ENCODE results near the gene KAZN.

The KAZN gene

DNA sequence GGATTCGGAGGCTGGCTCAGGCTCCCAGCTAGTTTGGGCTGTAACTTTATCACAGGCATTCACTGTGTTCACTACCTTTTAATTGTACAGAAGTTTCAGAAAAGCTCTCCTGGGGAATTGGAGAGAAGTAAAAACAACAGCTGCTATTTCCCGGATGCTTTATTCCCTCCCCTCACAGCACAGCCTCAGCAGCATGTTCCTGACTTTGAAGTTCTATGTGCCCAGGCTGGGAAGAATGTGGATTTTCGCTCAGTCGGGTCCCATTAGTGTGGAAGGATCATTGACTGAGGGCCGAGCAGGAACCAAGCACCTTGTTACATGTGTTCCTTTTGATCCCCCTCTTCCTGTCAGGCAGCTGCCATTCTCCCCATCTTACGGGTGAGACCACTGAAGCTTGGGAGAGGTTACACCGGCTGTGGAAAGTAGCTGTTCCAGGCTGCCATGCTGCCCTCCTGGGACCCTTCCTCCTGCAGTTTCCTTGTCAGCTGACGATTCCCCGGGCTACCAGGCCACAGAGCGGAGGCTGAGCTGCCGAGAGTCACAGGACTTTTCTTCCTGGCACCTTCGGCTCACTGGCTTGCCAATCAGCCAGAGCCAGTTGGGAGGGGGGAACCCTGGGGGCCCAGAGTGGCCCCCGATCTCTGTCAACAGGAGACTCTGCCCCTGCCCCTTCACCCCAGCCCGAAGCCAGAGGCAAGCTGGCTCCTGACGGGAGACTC, 331.9 kb downstream of the KAZN start:
- H3K4me3 Mint-ChIP-seq = no peak overlapping the region
- H3K27ac Mint-ChIP-seq = no peak overlapping the region
- H3K27me3 Mint-ChIP-seq = peaks cover 39% of the 10 kb centered on the region
- DNase-seq = no peak
- no peaks in the 10 kb centered on the region for H3K36me3 Mint-ChIP-seq (ENCODE audit: low read depth)
- H3K4me1 Mint-ChIP-seq (ENCODE audit: low read depth) = no peaks in the 10 kb centered on the region
- no peaks in the 10 kb centered on the region for H3K9me3 Mint-ChIP-seq

DNA sequence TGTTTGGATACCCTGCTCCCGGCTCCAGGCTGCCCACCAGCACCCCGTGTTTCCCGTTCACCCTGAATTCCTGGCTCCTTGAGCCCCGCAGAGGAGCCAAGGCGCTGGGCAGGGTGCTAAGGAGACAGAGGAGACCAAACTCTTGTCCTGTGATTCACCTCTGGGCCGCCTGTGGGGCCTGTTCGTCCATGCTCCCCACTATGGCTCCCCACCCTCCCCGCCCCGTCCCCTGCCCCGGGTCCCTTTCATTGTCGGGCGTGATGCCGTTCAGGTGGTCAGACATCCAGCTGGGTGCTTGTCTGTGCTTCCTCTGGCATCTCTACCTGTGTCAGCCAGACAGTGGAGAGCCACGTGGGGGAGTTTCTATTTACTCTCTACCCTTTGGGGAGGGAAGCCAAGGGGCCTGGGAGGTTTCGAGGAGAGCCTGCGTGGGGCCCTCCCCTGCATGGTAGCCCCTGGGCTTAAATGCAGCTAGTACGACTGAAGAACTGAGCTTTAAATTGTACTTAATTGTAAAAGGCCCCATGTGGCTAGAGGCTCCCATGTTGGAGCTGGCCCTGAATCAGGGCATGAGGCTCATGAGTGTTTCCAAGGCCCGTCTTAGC, 333.7 kb downstream of the KAZN start:
- H3K27ac Mint-ChIP-seq = no peak overlapping the region
- H3K4me3 Mint-ChIP-seq = no peak overlapping the region
- no peaks in the 10 kb centered on the region for H3K9me3 Mint-ChIP-seq
- H3K27me3 Mint-ChIP-seq = peaks cover 23% of the 10 kb centered on the region
- H3K36me3 Mint-ChIP-seq (ENCODE audit: low read depth) = no peaks in the 10 kb centered on the region
- DNase-seq = no peak
- no peaks in the 10 kb centered on the region for H3K4me1 Mint-ChIP-seq (ENCODE audit: low read depth)

DNA sequence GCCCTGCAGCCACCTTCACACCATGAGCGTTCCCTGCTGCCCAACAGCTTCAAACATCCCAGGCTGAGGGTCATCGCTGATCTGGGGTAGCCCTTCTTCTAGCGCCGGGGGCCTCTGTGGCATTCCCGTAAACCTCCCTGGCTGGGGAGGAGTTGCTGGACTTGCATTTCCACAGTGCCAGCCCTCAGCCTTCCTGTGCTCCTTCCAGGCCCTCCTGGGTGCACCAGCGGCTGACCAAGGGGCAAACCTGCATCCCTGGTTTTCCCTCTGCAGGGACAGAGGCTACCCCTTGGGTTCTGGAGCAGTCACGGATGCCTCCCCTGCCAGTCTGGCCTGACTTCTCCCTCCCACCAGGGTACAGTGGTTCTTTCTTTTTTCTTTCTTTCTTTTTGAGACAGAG, 336.4 kb downstream of the KAZN start:
- peaks cover under 1% of the 10 kb centered on the region for H3K27me3 Mint-ChIP-seq
- H3K36me3 Mint-ChIP-seq (ENCODE audit: low read depth) = no peaks in the 10 kb centered on the region
- no peak for DNase-seq
- no peaks in the 10 kb centered on the region for H3K9me3 Mint-ChIP-seq
- no peak overlapping the region for H3K4me3 Mint-ChIP-seq
- no peaks in the 10 kb centered on the region for H3K4me1 Mint-ChIP-seq (ENCODE audit: low read depth)
- H3K27ac Mint-ChIP-seq = no peak overlapping the region

DNA sequence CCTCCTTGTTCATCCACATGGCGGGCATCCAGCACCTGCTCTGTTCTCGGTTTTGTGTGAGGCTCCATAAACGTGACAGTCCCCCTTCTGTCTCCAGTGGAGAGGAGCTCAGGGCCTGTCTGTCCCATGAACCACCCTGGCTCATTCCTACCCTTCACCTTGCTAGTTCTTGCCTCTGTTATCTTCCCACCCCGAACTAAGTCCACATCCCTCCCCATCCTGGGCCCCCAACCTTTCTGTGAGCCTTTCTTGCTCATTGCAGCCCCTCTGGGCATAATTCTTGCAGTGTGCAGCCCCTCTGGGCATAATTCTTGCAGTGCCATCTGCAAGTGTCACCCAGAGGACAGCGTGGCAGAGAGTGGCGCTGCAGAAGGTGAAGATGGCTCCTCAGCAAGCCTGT, 338.3 kb downstream of the KAZN start:
- no peaks in the 10 kb centered on the region for H3K4me1 Mint-ChIP-seq (ENCODE audit: low read depth)
- H3K27ac Mint-ChIP-seq = no peak overlapping the region
- H3K9me3 Mint-ChIP-seq = no peaks in the 10 kb centered on the region
- no peak for DNase-seq
- H3K27me3 Mint-ChIP-seq = no peaks in the 10 kb centered on the region
- no peaks in the 10 kb centered on the region for H3K36me3 Mint-ChIP-seq (ENCODE audit: low read depth)
- no peak overlapping the region for H3K4me3 Mint-ChIP-seq

DNA sequence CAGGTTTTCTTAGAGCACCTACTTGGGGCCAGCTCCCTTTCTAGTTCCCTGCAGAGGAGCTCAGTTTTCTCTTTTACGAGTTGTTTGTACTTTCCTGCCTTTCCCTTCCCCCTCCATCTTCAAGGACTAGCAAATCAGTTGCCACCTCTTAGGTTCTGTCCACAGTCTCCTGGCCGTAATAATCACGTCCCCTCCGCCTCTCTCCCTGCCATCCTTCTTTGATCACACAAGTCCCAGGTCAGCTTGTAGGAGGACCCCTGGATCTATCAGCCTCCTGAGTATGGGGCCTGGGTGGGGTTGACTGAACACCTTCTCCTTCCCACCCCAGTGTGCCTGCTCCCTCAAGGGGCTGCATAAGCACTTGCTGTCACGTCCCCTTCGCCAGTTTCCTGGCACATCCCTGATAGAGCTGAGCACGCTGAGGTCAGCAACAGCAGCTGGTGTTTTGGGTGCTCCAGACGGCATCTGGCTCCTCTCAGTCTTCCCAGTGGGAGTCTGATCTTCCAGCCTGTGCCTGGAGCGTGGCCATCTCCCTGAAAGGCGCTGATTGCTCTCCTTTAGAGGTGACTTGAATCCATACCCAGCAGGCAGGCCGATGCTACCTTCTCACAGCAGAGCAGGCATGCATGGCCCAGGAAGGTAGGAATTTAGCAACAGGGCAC, 338.9 kb downstream of the KAZN start:
- no peak for DNase-seq
- Mint-ChIP-seq H3K27ac (no peak overlapping the region), H3K27me3 (peaks cover 3% of the 10 kb centered on the region), H3K9me3 (no peaks in the 10 kb centered on the region), H3K4me1 (ENCODE audit: low read depth) (no peaks in the 10 kb centered on the region), H3K36me3 (ENCODE audit: low read depth) (no peaks in the 10 kb centered on the region), H3K4me3 (no peak overlapping the region)

DNA sequence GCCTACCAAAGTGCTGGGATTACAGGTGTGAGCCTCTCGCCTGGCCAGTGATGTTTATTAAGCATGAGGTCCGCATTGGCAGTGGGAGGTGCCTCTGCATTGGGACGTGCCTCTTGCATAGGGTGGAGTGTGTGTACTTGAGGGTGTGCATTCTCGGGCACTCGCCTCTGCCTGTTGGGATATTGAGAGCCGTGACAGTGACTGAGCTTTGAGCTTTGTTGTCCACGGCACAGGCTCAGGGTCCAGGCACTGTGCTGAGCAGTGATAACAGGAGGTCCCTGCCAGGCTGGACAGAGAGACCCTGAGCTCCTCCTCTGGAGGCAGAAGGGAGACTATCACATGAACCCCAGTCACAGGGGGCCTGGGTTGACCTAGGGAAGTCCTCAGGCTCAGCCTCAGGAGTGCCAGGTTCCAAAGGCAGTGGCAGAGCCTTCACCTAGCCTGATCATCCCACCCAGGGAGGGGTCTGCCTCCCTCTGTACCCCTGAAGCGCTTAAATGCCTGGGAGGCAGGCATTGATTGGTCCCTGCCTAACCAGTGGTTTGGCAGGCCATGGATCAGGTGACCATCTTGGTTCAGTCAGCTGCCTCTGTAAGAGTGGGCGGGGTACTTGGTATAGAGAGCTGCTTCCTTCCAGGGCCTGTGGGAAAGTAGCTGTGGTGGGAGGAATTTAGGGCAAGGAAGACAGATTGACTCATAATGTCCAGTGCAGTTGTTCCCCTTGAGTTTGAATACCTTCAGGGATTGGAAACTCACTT, 341.2 kb downstream of the KAZN start:
- Mint-ChIP-seq H3K4me1 (ENCODE audit: low read depth) (no peaks in the 10 kb centered on the region), H3K27me3 (peaks cover 3% of the 10 kb centered on the region), H3K36me3 (ENCODE audit: low read depth) (no peaks in the 10 kb centered on the region), H3K4me3 (no peak overlapping the region), H3K27ac (no peak overlapping the region), H3K9me3 (no peaks in the 10 kb centered on the region)
- DNase-seq = no peak

DNA sequence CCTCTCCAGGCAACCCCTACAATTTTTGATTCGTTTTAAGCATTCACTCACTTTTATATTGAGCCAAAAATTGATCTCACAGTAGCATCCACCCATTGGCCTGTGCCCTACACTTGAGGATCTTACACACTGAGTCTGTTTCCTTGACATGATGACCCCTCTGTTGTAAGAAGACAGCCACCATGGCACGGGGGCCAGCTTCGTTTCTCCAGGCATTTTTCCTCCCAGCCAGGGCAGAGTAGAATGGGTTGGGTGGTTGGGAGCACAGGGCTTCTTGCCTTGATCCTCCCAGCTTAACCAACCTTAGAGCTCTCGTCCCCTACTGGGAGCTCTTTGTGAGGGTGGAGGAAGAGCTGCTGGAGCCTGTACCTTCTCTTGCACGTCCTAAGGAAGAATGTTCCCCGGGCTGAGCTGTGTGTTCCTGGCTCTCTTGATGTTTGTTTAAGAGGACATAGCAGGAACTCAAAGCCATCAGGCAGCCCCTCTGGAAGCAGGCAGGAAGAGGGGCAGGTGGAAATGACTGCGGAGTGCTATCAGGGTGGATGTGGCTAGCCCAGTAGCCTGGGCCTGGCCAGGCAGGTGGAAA, 341.9 kb downstream of the KAZN start:
- Mint-ChIP-seq H3K9me3 (no peaks in the 10 kb centered on the region), H3K4me1 (ENCODE audit: low read depth) (no peaks in the 10 kb centered on the region), H3K27me3 (peaks cover 3% of the 10 kb centered on the region), H3K4me3 (no peak overlapping the region), H3K36me3 (ENCODE audit: low read depth) (no peaks in the 10 kb centered on the region), H3K27ac (no peak overlapping the region)
- no peak for DNase-seq

DNA sequence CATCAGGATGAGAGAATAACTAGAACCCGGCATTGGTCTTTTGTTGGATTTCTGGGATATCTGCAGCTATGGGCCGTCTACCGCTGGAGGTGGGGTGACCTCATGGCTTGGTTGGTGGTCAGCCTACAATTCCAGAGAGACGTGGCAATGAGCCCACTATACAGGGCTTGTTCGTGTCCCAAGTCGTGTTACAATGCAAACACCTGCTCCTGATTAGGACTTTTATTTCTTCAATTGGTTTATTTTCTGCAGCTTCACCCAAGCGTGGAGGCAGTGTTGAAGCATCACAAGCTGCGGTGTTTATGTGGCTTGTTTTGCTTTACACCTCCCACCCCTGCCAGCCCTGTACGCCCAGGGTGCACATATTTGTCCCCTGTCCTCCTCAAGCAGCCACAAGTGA, 343.4 kb downstream of the KAZN start:
- Mint-ChIP-seq H3K4me3 (no peak overlapping the region), H3K36me3 (ENCODE audit: low read depth) (no peaks in the 10 kb centered on the region), H3K27me3 (peaks cover 3% of the 10 kb centered on the region), H3K9me3 (no peaks in the 10 kb centered on the region), H3K27ac (no peak overlapping the region), H3K4me1 (ENCODE audit: low read depth) (no peaks in the 10 kb centered on the region)
- DNase-seq = no peak

DNA sequence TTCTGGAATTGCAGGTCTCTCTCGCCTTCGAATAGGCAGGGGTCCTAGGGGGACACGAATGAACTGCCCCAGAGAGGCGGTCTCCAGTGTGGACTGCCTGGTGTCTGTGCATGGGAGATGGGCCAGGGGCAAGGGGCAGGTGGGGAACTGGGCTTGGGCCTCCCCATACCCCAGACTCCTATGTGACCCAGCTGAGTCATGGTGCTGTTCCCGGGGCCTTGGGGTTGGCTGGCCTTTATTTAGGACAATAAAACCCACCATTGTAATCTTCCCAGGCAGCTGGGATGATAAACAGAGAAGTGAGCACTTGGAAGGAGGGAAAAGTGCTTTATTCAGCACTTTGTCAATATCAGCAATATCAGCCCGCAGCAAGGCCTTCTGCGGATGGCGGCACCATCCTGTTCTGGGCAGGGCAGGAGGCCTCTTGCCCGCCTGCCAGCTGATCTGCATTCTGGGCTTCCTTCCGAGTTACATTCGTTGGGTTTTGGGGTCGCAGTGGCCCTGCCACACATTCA, 346.0 kb downstream of the KAZN start:
- Mint-ChIP-seq H3K36me3 (ENCODE audit: low read depth) (no peaks in the 10 kb centered on the region), H3K27me3 (peaks cover 3% of the 10 kb centered on the region), H3K4me3 (no peak overlapping the region), H3K4me1 (ENCODE audit: low read depth) (no peaks in the 10 kb centered on the region), H3K27ac (no peak overlapping the region), H3K9me3 (no peaks in the 10 kb centered on the region)
- DNase-seq = no peak

DNA sequence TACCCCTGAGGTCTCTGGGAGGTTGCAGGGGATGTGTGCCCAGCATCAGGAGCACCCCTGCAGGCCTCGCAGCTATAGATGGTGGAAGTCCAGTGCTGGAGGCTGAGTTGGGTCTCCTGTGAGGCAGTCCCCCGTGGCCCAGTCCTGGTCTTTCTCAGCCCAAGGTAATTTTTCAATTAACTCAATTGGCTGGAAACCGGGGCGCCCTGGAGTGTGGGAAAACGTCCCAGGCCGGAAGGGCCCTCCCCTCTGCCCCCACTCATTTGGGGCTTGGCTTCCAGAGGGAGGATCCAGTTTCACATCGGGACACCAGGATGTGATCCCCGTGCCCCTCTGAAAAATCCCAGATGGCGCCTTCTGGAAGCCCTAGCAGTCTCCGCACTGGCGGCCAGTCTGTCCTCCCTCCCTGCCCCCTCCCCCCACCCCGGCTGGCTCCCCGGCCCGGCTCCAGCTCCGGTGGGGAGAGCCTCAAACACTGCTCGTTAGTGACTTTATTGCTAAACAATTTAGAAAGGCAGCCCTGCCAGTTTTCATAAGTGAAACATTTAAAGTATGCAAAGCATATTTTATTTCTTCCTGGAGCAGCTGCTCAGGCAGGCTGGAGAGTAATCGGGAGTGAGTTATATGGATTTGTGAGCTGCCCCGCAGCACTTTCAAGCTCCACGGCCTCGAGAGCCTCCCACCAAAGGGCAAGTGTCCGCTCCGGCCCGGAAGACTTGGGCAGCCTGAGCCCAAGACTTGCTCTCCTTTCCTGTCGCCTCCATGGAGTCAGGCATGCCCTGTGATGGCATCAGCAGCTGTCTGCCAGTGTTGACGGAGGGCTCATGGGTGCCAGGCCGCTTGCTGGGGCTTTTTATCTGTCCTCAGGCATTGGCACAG, 346.9 kb downstream of the KAZN start:
- no peaks in the 10 kb centered on the region for H3K36me3 Mint-ChIP-seq (ENCODE audit: low read depth)
- DNase-seq = no peak
- H3K27ac Mint-ChIP-seq = no peak overlapping the region
- no peaks in the 10 kb centered on the region for H3K9me3 Mint-ChIP-seq
- H3K27me3 Mint-ChIP-seq = peaks cover 3% of the 10 kb centered on the region
- no peak overlapping the region for H3K4me3 Mint-ChIP-seq
- H3K4me1 Mint-ChIP-seq (ENCODE audit: low read depth) = no peaks in the 10 kb centered on the region

DNA sequence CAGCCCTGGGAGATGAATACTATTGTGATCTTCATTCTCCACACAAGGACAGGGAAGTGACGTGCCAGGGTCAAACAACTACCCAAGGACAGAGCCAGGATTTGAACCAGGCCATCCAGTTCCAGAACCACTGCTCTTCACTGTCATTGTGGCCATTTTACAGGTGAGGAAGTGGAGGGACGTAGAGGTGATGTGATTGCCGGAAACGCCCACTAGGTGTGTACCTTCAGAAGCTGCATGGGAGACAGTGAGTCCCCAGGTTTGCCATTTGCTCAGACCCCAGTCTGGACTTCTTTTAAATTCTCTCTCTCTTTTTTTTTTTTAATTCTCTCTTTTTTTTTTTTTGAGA, 347.5 kb downstream of the KAZN start:
- Mint-ChIP-seq H3K4me3 (no peak overlapping the region), H3K27ac (no peak overlapping the region), H3K27me3 (peaks cover 3% of the 10 kb centered on the region), H3K36me3 (ENCODE audit: low read depth) (no peaks in the 10 kb centered on the region), H3K4me1 (ENCODE audit: low read depth) (no peaks in the 10 kb centered on the region), H3K9me3 (no peaks in the 10 kb centered on the region)
- DNase-seq = no peak

DNA sequence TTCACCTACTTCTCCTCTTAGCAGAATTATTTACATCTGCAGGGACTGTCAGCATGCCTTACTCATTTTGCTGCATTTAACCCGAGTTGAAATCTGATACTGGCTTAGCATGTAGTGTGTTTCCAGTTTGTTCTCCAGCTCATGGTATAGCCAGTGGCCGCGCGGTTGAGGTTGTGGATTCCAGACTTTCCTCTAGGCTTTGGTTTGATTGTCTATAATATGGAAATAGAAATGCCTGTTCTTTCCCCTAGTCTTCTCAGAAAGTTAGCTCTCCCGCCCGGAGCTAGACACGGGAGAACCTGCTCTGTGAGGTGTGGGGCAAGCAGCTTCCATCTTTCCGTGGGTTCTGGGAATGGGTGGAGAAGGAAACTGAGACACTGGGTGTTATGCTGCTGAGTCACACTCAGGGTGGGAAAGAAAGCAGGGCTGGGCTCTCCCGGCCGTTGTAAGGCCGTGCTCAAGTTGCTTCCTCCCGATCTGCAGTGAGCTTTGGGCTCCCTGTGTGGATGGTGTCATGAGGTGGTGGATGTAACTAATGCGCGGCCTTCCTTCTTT, 348.3 kb downstream of the KAZN start:
- no peaks in the 10 kb centered on the region for H3K4me1 Mint-ChIP-seq (ENCODE audit: low read depth)
- no peaks in the 10 kb centered on the region for H3K9me3 Mint-ChIP-seq
- H3K27me3 Mint-ChIP-seq = peaks cover 3% of the 10 kb centered on the region
- no peak overlapping the region for H3K27ac Mint-ChIP-seq
- DNase-seq = no peak
- H3K36me3 Mint-ChIP-seq (ENCODE audit: low read depth) = no peaks in the 10 kb centered on the region
- no peak overlapping the region for H3K4me3 Mint-ChIP-seq

DNA sequence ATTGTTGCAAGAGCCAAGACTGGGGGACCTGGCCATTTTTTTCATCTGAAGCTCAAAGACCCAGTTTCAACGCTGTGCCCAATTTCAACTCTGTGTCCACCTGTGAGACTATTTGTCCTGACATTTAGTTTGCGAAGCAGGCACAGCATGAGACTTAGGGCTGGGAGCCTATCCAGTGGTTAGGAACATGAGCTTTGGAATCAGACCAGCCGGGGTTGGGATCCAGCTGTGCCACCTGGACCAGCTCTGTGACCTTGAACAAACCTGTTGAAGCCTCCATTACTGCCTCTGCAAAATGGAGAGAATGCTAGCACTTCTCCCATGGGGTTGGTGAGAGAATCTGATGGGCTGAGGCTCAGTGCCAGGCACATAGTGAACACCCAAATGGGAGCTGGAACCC, 348.9 kb downstream of the KAZN start:
- no peak overlapping the region for H3K4me3 Mint-ChIP-seq
- H3K27me3 Mint-ChIP-seq = no peaks in the 10 kb centered on the region
- H3K36me3 Mint-ChIP-seq (ENCODE audit: low read depth) = no peaks in the 10 kb centered on the region
- H3K27ac Mint-ChIP-seq = no peak overlapping the region
- no peak for DNase-seq
- no peaks in the 10 kb centered on the region for H3K4me1 Mint-ChIP-seq (ENCODE audit: low read depth)
- H3K9me3 Mint-ChIP-seq = no peaks in the 10 kb centered on the region
